Measurements from ENCODE around the gene TSPOAP1. TPM values are rescaled to one million over a fixed set of nuclear protein-coding genes. Genes with fewer than 3 reads are reported as not detected.

The TSPOAP1 gene
- polyA plus RNA-seq, 2 of the 4 experiments (the other 2 are of a cell fraction), result not detected

GRCh38 chr17:58316260-58316960 lies 12.2 kb downstream of the TSPOAP1 start:
- Histone ChIP-seq H3K4me2 (no peak overlapping the region), H3K27ac (no peak overlapping the region), H3K4me1 (peaks cover 6% of the 10 kb centered on the region; the same call in 2 of the 3 replicates), H3K9me3 (no peaks in the 10 kb centered on the region), H3K4me3 (no peak overlapping the region)
- ATAC-seq (no peak), FAIRE-seq (no peak), DNase-seq (ENCODE audit: low read depth in 1 of 2, low spot score in 1 of 2) (no peak)
- TF ChIP-seq EP300 (IDR thresholded peaks at IDR 0.05) (no peak), ELK1 (IDR thresholded peaks at IDR 0.05; ENCODE audit: low read depth, low read length) (no peak), RFX5 (IDR thresholded peaks at IDR 0.05) (no peak), KDM5A (IDR thresholded peaks at IDR 0.05) (no peak), RCOR1 (IDR thresholded peaks at IDR 0.05; ENCODE audit: low read depth, low read length) (no peak), CHD4 (IDR thresholded peaks at IDR 0.05; ENCODE audit: borderline replicate concordance) (no peak), HOXB13 (CRISPR knock-in tag; IDR thresholded peaks at IDR 0.05; ENCODE audit: low read depth) (no peak), KDM1A (IDR thresholded peaks at IDR 0.05; ENCODE audit: low read depth) (no peak), RAD21 (conservative IDR thresholded peaks at IDR 0.05 in 1 of 2, IDR thresholded peaks at IDR 0.05 in 1 of 2) (no peak), CBX2 (IDR thresholded peaks at IDR 0.05; ENCODE audit: borderline replicate concordance, low read depth) (no peak), NR3C1 (IDR thresholded peaks at IDR 0.05) (no peak), TFCP2L1 (CRISPR knock-in tag; IDR thresholded peaks at IDR 0.05) (no peak), E2F6 (IDR thresholded peaks at IDR 0.05; ENCODE audit: borderline replicate concordance, low read depth) (no peak), NPAS2 (CRISPR knock-in tag; IDR thresholded peaks at IDR 0.05; ENCODE audit: borderline replicate concordance) (no peak), PBX3 (IDR thresholded peaks at IDR 0.05) (no peak), PHF8 (IDR thresholded peaks at IDR 0.05; ENCODE audit: borderline replicate concordance, low read depth) (no peak), FOSB (CRISPR knock-in tag; IDR thresholded peaks at IDR 0.05) (no peak)
- POLR2A ChIA-PET, result interaction anchor here (1.4 kb wide), 1 partner anchor 101 kb away, joined by 10 read pairs; the partner anchor contains the start of gene RNF43
- CTCF ChIA-PET, result interaction anchor here (0.6 to 19.5 kb wide), 48 partner anchors 11 to 1194 kb away, joined by 3 to 315 read pairs (median 9); partner anchors contain the start of genes LPO, MPO, MTMR4 and RNF43
- WGBS (ENCODE audit: missing lambda C conversion rate), result 42% methylated on average over 7 of the region's 8 CpGs

GRCh38 chr17:58315750-58316149 lies 12.8 kb downstream of the TSPOAP1 start:
- TF ChIP-seq CBX8 (IDR thresholded peaks at IDR 0.05) (no peak), RCOR1 (IDR thresholded peaks at IDR 0.05; ENCODE audit: low read depth, low read length) (no peak)
- ATAC-seq (no peak), FAIRE-seq (no peak), DNase-seq (ENCODE audit: low read depth in 1 of 2, low spot score in 1 of 2) (no peak)
- Histone ChIP-seq H3K9me3 (no peaks in the 10 kb centered on the region), H3K4me1 (peaks cover 6% of the 10 kb centered on the region; the same call in 2 of the 3 replicates), H3K4me3 (no peak overlapping the region), H3K27ac (no peak overlapping the region), H3K4me2 (no peak overlapping the region)
- CTCF ChIA-PET, result interaction anchor here (0.6 to 19.5 kb wide), 8 partner anchors 11 to 134 kb away, joined by 3 to 315 read pairs (median 72); partner anchors contain the start of genes RNF43 and TSPOAP1
- 13% methylated on average over 4 of the region's 4 CpGs for WGBS (ENCODE audit: missing lambda C conversion rate)
- POLR2A ChIA-PET, result no interaction called here

GRCh38 chr17:58315281-58315711 lies 13.3 kb downstream of the TSPOAP1 start:
- peaks cover 6% of the 10 kb centered on the region; the same call in 2 of the 3 replicates for H3K4me1 ChIP-seq
- FAIRE-seq (no peak), ATAC-seq (no peak), DNase-seq (ENCODE audit: low read depth in 1 of 2, low spot score in 1 of 2) (no peak)
- ChIA-PET CTCF (interaction anchor here (0.7 to 19.5 kb wide), 9 partner anchors 11 to 134 kb away, joined by 3 to 315 read pairs (median 65); partner anchors contain the start of genes RNF43 and TSPOAP1), POLR2A (no interaction called here)
- H3K4me3 ChIP-seq, result no peak overlapping the region
- TF ChIP-seq CEBPB (IDR thresholded peaks at IDR 0.05), result no peak
- no peak for TF ChIP-seq HES2 (IDR thresholded peaks at IDR 0.05)
- no peak for TF ChIP-seq GATA3 (IDR thresholded peaks at IDR 0.05; ENCODE audit: borderline replicate concordance)
- no peak for TF ChIP-seq NFE2L2 (conservative IDR thresholded peaks at IDR 0.05; ENCODE audit: low read length)
- no peaks in the 10 kb centered on the region for H3K9me3 ChIP-seq
- 45% methylated on average over 6 of the region's 6 CpGs for whole genome bisulfite sequencing (ENCODE audit: missing lambda C conversion rate)
- H3K27ac ChIP-seq, result no peak overlapping the region
- H3K4me2 ChIP-seq, result no peak overlapping the region
